HepG2 (cell line): ENCODE results near the gene FAM9C. TPM values are rescaled to one million over a fixed set of nuclear protein-coding genes. Genes with fewer than 3 reads are reported as not detected.

Experiments
- ATAC-seq: fragments of 200-7000 bp; cut with Tn5 transposase; 3 replicates; pipeline ENCODE4 v1.9.1; 2020; ENCODE audit warnings: mild to moderate bottlenecking, moderate library complexity
- BruUV-seq: library from RNA; stranded (reverse); fragments of 400-500 nt; replicated peaks from 2 replicates; lab custom pipeline; 2021; lab: Mats Ljungman, UMichigan
- CTCF ChIA-PET: fragments of 300-600 bp; formaldehyde crosslinking; extraction: SDS; loops from one replicate; lab custom pipeline; 2021; ENCODE audit warnings: low total read pairs, inconsistent platforms, low intra/inter-chr PET ratio; lab: Yijun Ruan, JAX
- POLR2A ChIA-PET: fragments of 350-600 bp; sonication (Branson Sonifier 250); formaldehyde crosslinking; loops from one replicate; lab custom pipeline; 2020; ENCODE audit warnings: antibody characterized with exemption, inconsistent platforms; lab: Yijun Ruan, JAX
- DNase-seq: peaks from one replicate; pipeline ENCODE4 v3.0.0-alpha.2; 2015; ENCODE audit warnings: low spot score
- FAIRE-seq: peaks from 3 replicates; lab custom pipeline; 2011; peaks lifted over from hg19 to GRCh38; lab: Jason Lieb, UNC
- H2AFZ ChIP-seq: one replicate; pipeline ENCODE4 v1.6.1; 2011; ENCODE audit warnings: low read length, inconsistent platforms
- H3K27ac ChIP-seq: fragments of 300-600 bp; 3 replicates; pipeline ENCODE4 v1.8.0; 2011; ENCODE audit warnings: mixed run types, mild to moderate bottlenecking, mixed read lengths, low read length, inconsistent platforms; ENCODE audit not compliant: insufficient read depth; ENCODE audit errors: extremely low read length
- H3K27me3 ChIP-seq, 2 experiments: fragments of 200-600 bp in 1 of 2; 2 replicates in 1 of 2; 3 replicates in 1 of 2; pipeline versions ENCODE4 v1.6.0 to v1.8.0; 2011; ENCODE audit warnings: low read length in 2 of 2, mild to moderate bottlenecking in 2 of 2, moderate library complexity in 2 of 2, inconsistent platforms in 1 of 2; ENCODE audit not compliant: insufficient read depth in 2 of 2, control insufficient read depth in 1 of 2
- H3K36me3 ChIP-seq, 2 experiments: fragments of 200-600 bp in 1 of 2; replicated peaks in 1 of 2; 2 replicates in 1 of 2; 3 replicates in 1 of 2; pipeline versions ENCODE4 v1.5.1 to v1.8.0; 2011; ENCODE audit warnings: low read length in 2 of 2, inconsistent platforms in 1 of 2; ENCODE audit not compliant: insufficient read depth in 2 of 2, control insufficient read depth in 1 of 2
- H3K4me1 ChIP-seq: 2 replicates; pipeline ENCODE4 v1.5.1; 2012; ENCODE audit warnings: low read length, inconsistent platforms; ENCODE audit not compliant: insufficient read depth
- H3K4me2 ChIP-seq: 2 replicates; pipeline ENCODE4 v1.6.0; 2011; ENCODE audit warnings: low read depth, low read length, inconsistent platforms
- H3K4me3 ChIP-seq, 3 experiments: fragments of 200-600 bp in 1 of 3; sonication (generic), shearing (Covaris generic) in 1 of 3; replicated peaks in 1 of 3; 2 replicates each; pipeline ENCODE4 v1.5.1; 2011 to 2016; ENCODE audit warnings: low read length in 3 of 3, inconsistent platforms in 2 of 3, low read depth in 2 of 3, mild to moderate bottlenecking in 2 of 3, control low read depth in 1 of 3, mixed read lengths in 1 of 3; ENCODE audit not compliant: insufficient read depth in 1 of 3
- H3K79me2 ChIP-seq: one replicate; pipeline ENCODE4 v1.6.1; 2011; ENCODE audit warnings: low read length, inconsistent platforms; ENCODE audit not compliant: insufficient read depth
- H3K9ac ChIP-seq: 2 replicates; pipeline ENCODE4 v1.6.0; 2011; ENCODE audit warnings: mild to moderate bottlenecking, low read depth, low read length, inconsistent platforms; ENCODE audit not compliant: insufficient read depth
- H3K9me3 ChIP-seq: 2 replicates; pipeline ENCODE4 v1.5.1; 2012; ENCODE audit warnings: mild to moderate bottlenecking, low read length
- H4K20me1 ChIP-seq: 2 replicates; pipeline ENCODE4 v1.6.0; 2011; ENCODE audit warnings: inconsistent platforms, mild to moderate bottlenecking, low read length, moderate library complexity; ENCODE audit not compliant: insufficient read depth
- DNMT1 ChIP-seq: sonication (generic); formaldehyde crosslinking; IDR thresholded peaks from 2 replicates; pipeline ENCODE4 v1.5.1; 2020; ENCODE audit warnings: mild to moderate bottlenecking, missing genetic modification reagents
- GABPB1 ChIP-seq: IDR thresholded peaks from 2 replicates; pipeline ENCODE4 v1.6.1; 2016; ENCODE audit warnings: mild to moderate bottlenecking, missing genetic modification reagents, moderate library complexity, missing compliant biosample characterization
- LCORL ChIP-seq, 2 experiments: fragments of 450-650 bp in 1 of 2; sonication (generic) in 1 of 2; formaldehyde crosslinking in 1 of 2; IDR thresholded peaks; 2 replicates each; pipeline versions ENCODE4 v1.5.0 to v1.6.1; 2017 to 2020; ENCODE audit warnings: antibody characterized with exemption in 1 of 2, missing genetic modification reagents in 1 of 2
- NR0B2 ChIP-seq: sonication (generic); formaldehyde crosslinking; IDR thresholded peaks from 2 replicates; pipeline ENCODE4 v1.4.0; 2020; ENCODE audit warnings: mild to moderate bottlenecking, missing genetic modification reagents
- PAWR ChIP-seq: sonication (generic); formaldehyde crosslinking; IDR thresholded peaks from 2 replicates; pipeline ENCODE4 v1.4.0; 2020; ENCODE audit warnings: missing genetic modification reagents, mild to moderate bottlenecking, borderline replicate concordance
- RFX1 ChIP-seq: fragments of 450-650 bp; IDR thresholded peaks from 2 replicates; pipeline ENCODE4 v1.6.1; 2017
- RXRA ChIP-seq: sonication (generic); formaldehyde crosslinking; IDR thresholded peaks from 2 replicates; pipeline ENCODE4 v1.5.1; 2020; ENCODE audit warnings: missing genetic modification reagents
- SOX13 ChIP-seq, 3 experiments: fragments of 450-650 bp in 1 of 3; sonication (generic) in 1 of 3; formaldehyde crosslinking in 1 of 3; IDR thresholded peaks in 2 of 3; conservative IDR thresholded peaks in 1 of 3; 2 replicates each; pipeline versions ENCODE4 v1.5.0 to v1.6.1; 2016 to 2020; ENCODE audit warnings: antibody characterized with exemption in 1 of 3, mild to moderate bottlenecking in 1 of 3, missing compliant biosample characterization in 1 of 3, missing genetic modification reagents in 1 of 3, moderate library complexity in 1 of 3
- SP2 ChIP-seq: sonication (generic); formaldehyde crosslinking; IDR thresholded peaks from 2 replicates; pipeline ENCODE4 v1.5.1; 2020; ENCODE audit warnings: mild to moderate bottlenecking, missing genetic modification reagents
- SYNCRIP ChIP-seq: fragments of 200-400 bp; formaldehyde crosslinking; IDR thresholded peaks from 2 replicates; pipeline ENCODE4 v1.6.1; 2018; ENCODE audit warnings: mild to moderate bottlenecking, low read depth, low read length; ENCODE audit not compliant: insufficient read depth
- ZBTB38 ChIP-seq: sonication (generic); formaldehyde crosslinking; IDR thresholded peaks from 2 replicates; pipeline ENCODE4 v1.5.1; 2020; ENCODE audit warnings: mild to moderate bottlenecking, missing genetic modification reagents
- ZNF264 ChIP-seq: sonication (generic); formaldehyde crosslinking; IDR thresholded peaks from 2 replicates; pipeline ENCODE4 v1.4.0; 2020; ENCODE audit warnings: missing genetic modification reagents
- ZNF274 ChIP-seq: sonication (generic); formaldehyde crosslinking; IDR thresholded peaks from 2 replicates; pipeline ENCODE4 v1.5.1; 2020; ENCODE audit warnings: mild to moderate bottlenecking, missing genetic modification reagents
- ZNF317 ChIP-seq: sonication (generic); formaldehyde crosslinking; IDR thresholded peaks from 2 replicates; pipeline ENCODE4 v1.5.0; 2020; ENCODE audit warnings: mild to moderate bottlenecking, missing genetic modification reagents
- ZNF335 ChIP-seq: sonication (generic); formaldehyde crosslinking; IDR thresholded peaks from 2 replicates; pipeline ENCODE4 v1.4.0; 2020; ENCODE audit warnings: missing genetic modification reagents
- ZNF33B ChIP-seq: sonication (generic); formaldehyde crosslinking; IDR thresholded peaks from 2 replicates; pipeline ENCODE4 v1.5.1; 2020; ENCODE audit warnings: mild to moderate bottlenecking, missing genetic modification reagents
- ZNF496 ChIP-seq: sonication (generic); formaldehyde crosslinking; IDR thresholded peaks from 2 replicates; pipeline ENCODE4 v1.8.1; 2023; ENCODE audit warnings: mild to moderate bottlenecking, moderate library complexity, missing genetic modification reagents; ENCODE audit not compliant: insufficient replicate concordance
- ZNF883 ChIP-seq: sonication (generic); formaldehyde crosslinking; IDR thresholded peaks from 2 replicates; pipeline ENCODE4 v1.5.1; 2020; ENCODE audit warnings: mild to moderate bottlenecking, missing genetic modification reagents; ENCODE audit errors: not compliant biosample characterization
- WGBS: methylation state at CpG from one replicate; pipeline ENCODE4 v1.1.6; 2017; ENCODE audit warnings: low lambda C conversion rate; 5-methylcytosine and 5-hydroxymethylcytosine counted together
- in situ Hi-C: cut with HindIII; loops from 2 replicates; pipeline ENCODE4 v1.10.0; 2017; ENCODE audit warnings: low pct_unique_long_range_greater_than_20kb; ENCODE audit not compliant: extremely low pct_ligation_motif_present
- intact Hi-C: fragments of 100-400 bp; cut with micrococcal nuclease; formaldehyde crosslinking; loops from one replicate; pipeline ENCODE4 v1.10.0; 2022; ENCODE audit not compliant: unreplicated experiment
- polyA plus RNA-seq, 8 experiments: library from polyadenylated mRNA; depleted of rRNA in 3 of 8; stranded (reverse) in 7 of 8; unstranded in 1 of 8; fragments of >200 nt; fragmentation: Illumina TruSeq in 4 of 8; extraction: Trizol in 4 of 8; gene quantifications; 2 replicates each; pipeline versions ENCODE4 v1.2.1 to v1.2.3, GENCODE V29; 2011 to 2016; ENCODE audit warnings: low read depth in 4 of 8, missing spikeins in 1 of 8, mixed read lengths in 1 of 8; ENCODE audit not compliant: insufficient read depth in 1 of 8
- total RNA-seq, 5 experiments: library from RNA; depleted of rRNA; stranded (reverse); fragments of >200 nt; fragmentation: Illumina TruSeq; extraction: Trizol; gene quantifications; 2 replicates each; pipeline ENCODE4 v1.2.3, GENCODE V29; 2016; ENCODE audit warnings: low read depth in 1 of 5

The FAM9C gene
- total and polyA plus RNA-seq, 2 of the 13 experiments (the other 11 are each of a cell fraction or from before 2014, with no cell fraction given), result not detected

GRCh38 chrX:12997906-12998687 lies 46.3 kb downstream of the FAM9C start:
- Histone ChIP-seq H3K4me2 (no peak overlapping the region), H3K79me2 (no peaks in the 10 kb centered on the region), H3K9ac (no peak overlapping the region), H3K4me3 (no peak overlapping the region), H3K27me3 (no peaks in the 10 kb centered on the region), H3K4me1 (no peaks in the 10 kb centered on the region), H2AFZ (no peak overlapping the region), H3K36me3 (no peaks in the 10 kb centered on the region), H3K27ac (no peak overlapping the region), H3K9me3 (no peaks in the 10 kb centered on the region), H4K20me1 (no peaks in the 10 kb centered on the region)
- BruUV-seq, result no TSS peak
- 0% methylated on average over 5 of the region's 5 CpGs for WGBS
- intact Hi-C loops, result no loop called here
- FAIRE-seq, result no peak
- no peak for DNase-seq
- ATAC-seq, result no peak
- ChIA-PET POLR2A (no interaction called here), CTCF (no interaction called here)
- TF ChIP-seq SOX13 (IDR thresholded peaks at IDR 0.05) (no peak), SOX13 (CRISPR knock-in tag; conservative IDR thresholded peaks at IDR 0.05 in 1 of 2, IDR thresholded peaks at IDR 0.05 in 1 of 2) (0 out of 4 replicates have a peak, but pooled peaks of 1 of the 2 experiments have one; percentile 50), GABPB1 (CRISPR knock-in tag) (no peak)
- in situ Hi-C loops, result no loop called here

- POLR2A ChIA-PET, result no interaction called here
- no peaks in the 10 kb centered on the region for H4K20me1 ChIP-seq
- WGBS, result 0% methylated on average over 3 of the region's 3 CpGs
- H3K4me2 ChIP-seq, result no peak overlapping the region
- H3K79me2 ChIP-seq, result no peaks in the 10 kb centered on the region
- no TSS peak for BruUV-seq
- ATAC-seq, result no peak
- H3K36me3 ChIP-seq, result no peaks in the 10 kb centered on the region
- no peak overlapping the region for H3K9ac ChIP-seq
- no peak for DNase-seq
- in situ Hi-C loops (no loop called here), intact Hi-C loops (no loop called here)
- no peaks in the 10 kb centered on the region for H3K9me3 ChIP-seq
- no peaks in the 10 kb centered on the region for H3K4me1 ChIP-seq
- CTCF ChIA-PET, result no interaction called here
- FAIRE-seq, result no peak
- H2AFZ ChIP-seq, result no peak overlapping the region
- H3K4me3 ChIP-seq, result no peak overlapping the region
- no peak overlapping the region for H3K27ac ChIP-seq
- H3K27me3 ChIP-seq, result no peaks in the 10 kb centered on the region
- TF ChIP-seq ZBTB38 (CRISPR knock-in tag) (no peak), ZNF317 (CRISPR knock-in tag) (no peak), RXRA (CRISPR knock-in tag) (no peak), ZNF335 (CRISPR knock-in tag) (no peak), DNMT1 (CRISPR knock-in tag) (no peak), ZNF496 (CRISPR knock-in tag) (no peak), RFX1 (no peak), NR0B2 (CRISPR knock-in tag) (no peak), PAWR (CRISPR knock-in tag) (no peak), ZNF264 (no peak), SP2 (no peak), LCORL (IDR thresholded peaks at IDR 0.05) (no peak), LCORL (CRISPR knock-in tag; IDR thresholded peaks at IDR 0.05) (no peak), ZNF274 (CRISPR knock-in tag) (no peak), SYNCRIP (no peak), ZNF883 (CRISPR knock-in tag) (no peak), ZNF33B (CRISPR knock-in tag) (no peak)
Observed at GRCh38 chrX:12996934-12997435, 47.4 kb downstream of the FAM9C start.
